Spleen (tissue), 11 donors: Measurements from ENCODE around the gene CYP21A2. TPM values are rescaled to one million over a fixed set of nuclear protein-coding genes. Genes with fewer than 3 reads are reported as not detected.

Experiments used
- DNase-seq: peaks from one replicate; pipeline ENCODE4 v3.0.0-alpha.2; 2020
- H3K27ac ChIP-seq, 8 donors: fragments of 200-600 bp; sonication (generic) in 7 of 8; 1 replicate in 4 of 8; 2 replicates in 4 of 8; pipeline versions ENCODE4 v1.5.0 to v1.8.0; 2016 to 2021; ENCODE audit warnings: inconsistent platforms in 4 of 8, mild to moderate bottlenecking in 4 of 8, moderate library complexity in 1 of 8
- H3K27me3 ChIP-seq, 7 donors: fragments of 200-600 bp; sonication (generic) in 6 of 7; replicated peaks in 1 of 7; 1 replicate in 4 of 7; 2 replicates in 3 of 7; pipeline versions ENCODE4 v1.5.0 to v1.8.0; 2016 to 2021; ENCODE audit warnings: inconsistent platforms in 3 of 7, mild to moderate bottlenecking in 1 of 7
- H3K36me3 ChIP-seq, 6 donors: fragments of 200-600 bp; sonication (generic) in 5 of 6; 1 replicate in 4 of 6; 2 replicates in 2 of 6; pipeline versions ENCODE4 v1.5.0 to v1.8.0; 2016 to 2021; ENCODE audit warnings: inconsistent platforms in 2 of 6
- H3K4me1 ChIP-seq, 6 donors: fragments of 200-600 bp; sonication (generic) in 5 of 6; 1 replicate in 3 of 6; 2 replicates in 3 of 6; pipeline versions ENCODE4 v1.5.0 to v1.8.0; 2016 to 2021; ENCODE audit warnings: inconsistent platforms in 3 of 6
- H3K4me3 ChIP-seq, 8 donors: fragments of 200-600 bp; sonication (generic) in 7 of 8; 1 replicate in 4 of 8; 2 replicates in 4 of 8; pipeline versions ENCODE4 v1.5.0 to v1.8.0; 2016 to 2021; ENCODE audit warnings: inconsistent platforms in 4 of 8, mild to moderate bottlenecking in 4 of 8, moderate library complexity in 2 of 8
- H3K9me3 ChIP-seq, 8 donors: fragments of 200-600 bp; sonication (generic) in 7 of 8; 1 replicate in 4 of 8; 2 replicates in 4 of 8; pipeline versions ENCODE4 v1.5.0 to v1.8.0; 2016 to 2021; ENCODE audit warnings: inconsistent platforms in 4 of 8
- POLR2A ChIP-seq, 3 donors: fragments of 450-650 bp; IDR thresholded peaks; one replicate each; pipeline ENCODE4 v1.5.1; 2017; ENCODE audit warnings: antibody characterized with exemption in 3 of 3, mild to moderate bottlenecking in 1 of 3
- POLR2AphosphoS5 ChIP-seq, 3 donors: sonication (generic); formaldehyde crosslinking; IDR thresholded peaks; one replicate each; pipeline ENCODE4 v1.5.1; 2017; ENCODE audit warnings: antibody characterized with exemption in 3 of 3
- WGBS, 5 donors: extraction: QIAGEN DNeasy Blood & Tissue Kit in 3 of 5; methylation state at CpG; one replicate each; pipeline versions ENCODE4 v1.1.5 to v1.1.7; 2013 to 2018; 5-methylcytosine and 5-hydroxymethylcytosine counted together
- intact Hi-C: fragments of 100-400 bp; cut with DNase I; formaldehyde crosslinking; loops from one replicate; pipeline ENCODE4 v1.15.0; 2023; ENCODE audit warnings: low total_unique reads
- polyA plus RNA-seq, 3 donors: library from polyadenylated mRNA; stranded (reverse); fragments of 200-250 nt; gene quantifications; one replicate each; pipeline ENCODE4 v1.2.1, GENCODE V29; 2013
- total RNA-seq, 7 donors: library from RNA; depleted of rRNA in 3 of 7; stranded (reverse); fragments of >200 nt in 3 of 7; fragmentation: NEBNext Ultra II Directional in 4 of 7; extraction: Animal tissue kit (Norgen Biotek cat#: 25700) in 4 of 7; gene quantifications; one replicate each; pipeline versions ENCODE4 v1.1.0 to v1.2.1, GENCODE V29; 2016 to 2021
- TF ChIP-seq, protein P1 (sequence below), 11 experiments: fragments of 200-600 bp in 7 of 11; fragments of 450-650 bp in 4 of 11; sonication (generic) in 4 of 11; IDR thresholded peaks in 8 of 11; conservative IDR thresholded peaks in 3 of 11; 1 replicate in 7 of 11; 2 replicates in 4 of 11; pipeline versions ENCODE4 v1.4.0 to v1.8.0; 2016 to 2021; ENCODE audit warnings: antibody characterized with exemption in 11 of 11, inconsistent platforms in 4 of 11, mild to moderate bottlenecking in 1 of 11
- donor health status: healthy with polysubstance abuse.
- donor health status: DM: no; HTN: no; CAD: no; lungs with moderate emphysema.
- donor health status: DM: no; HTN: no; CAD: no.
- donor health status: Bipolar disorder and iron deficiency.
- donor health status: healthy.
- donor health status: DM: no; HTN: no; CAD: no.
- donor health status: DM: yes; HTN: yes; CAD: no.

The CYP21A2 gene
- total and polyA plus RNA-seq, 10 donors: 0.97 to 14.3 (median 5.4) TPM

DNA sequence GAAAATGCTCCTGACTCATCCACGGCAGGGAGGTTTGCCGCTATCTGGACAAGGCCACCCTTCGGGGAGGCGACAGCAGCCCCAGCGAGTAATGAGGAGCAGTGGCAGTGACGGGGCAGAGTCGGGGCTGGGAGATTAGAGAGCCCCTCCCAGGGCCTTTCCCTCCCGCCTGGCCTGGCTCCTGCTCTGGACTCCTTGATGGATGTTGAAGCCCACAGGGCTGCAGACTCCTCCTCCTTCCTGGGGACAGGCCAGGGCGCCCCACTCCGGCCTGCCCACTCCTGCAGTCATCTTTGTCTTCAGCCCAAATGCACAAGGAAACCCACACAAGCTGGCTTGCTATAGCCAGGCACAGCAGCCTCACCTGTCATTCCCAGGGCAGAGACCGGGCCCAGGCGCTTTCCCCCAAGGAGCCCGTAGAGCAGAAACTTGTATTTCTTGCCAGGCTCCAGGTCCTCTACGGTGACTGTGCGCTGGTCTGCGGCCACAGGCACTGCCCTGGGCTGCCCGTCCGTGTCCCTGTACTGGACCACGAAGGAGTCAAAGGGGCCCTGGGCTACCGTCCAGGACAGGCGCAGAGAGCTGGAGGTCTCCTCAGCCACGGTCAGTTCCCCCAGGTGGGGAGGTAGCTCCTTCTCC lies 7.7 kb downstream of the CYP21A2 start:
- H3K4me3 ChIP-seq: no peak overlapping the region
- no peaks in the 10 kb centered on the region for H3K27me3 ChIP-seq
- H3K9me3 ChIP-seq: no peaks in the 10 kb centered on the region
- H3K36me3 ChIP-seq: peaks cover 0 to 5% (median 0%) of the 10 kb centered on the region in 6 donors
- intact Hi-C loops: no loop called here
- DNase-seq: peak; percentile 58
- peak overlapping the region in 2 of 8 donors; percentile 55 to 63 for H3K27ac ChIP-seq
- 69 to 93% (median 91%) methylated on average over 10 to 22 of the region's 22 CpGs for WGBS, 5 donors
- TF ChIP-seq POLR2A (IDR thresholded peaks at IDR 0.05) (no peak), POLR2AphosphoS5 (IDR thresholded peaks at IDR 0.05) (no peak)
- TF ChIP-seq, protein P1, sequence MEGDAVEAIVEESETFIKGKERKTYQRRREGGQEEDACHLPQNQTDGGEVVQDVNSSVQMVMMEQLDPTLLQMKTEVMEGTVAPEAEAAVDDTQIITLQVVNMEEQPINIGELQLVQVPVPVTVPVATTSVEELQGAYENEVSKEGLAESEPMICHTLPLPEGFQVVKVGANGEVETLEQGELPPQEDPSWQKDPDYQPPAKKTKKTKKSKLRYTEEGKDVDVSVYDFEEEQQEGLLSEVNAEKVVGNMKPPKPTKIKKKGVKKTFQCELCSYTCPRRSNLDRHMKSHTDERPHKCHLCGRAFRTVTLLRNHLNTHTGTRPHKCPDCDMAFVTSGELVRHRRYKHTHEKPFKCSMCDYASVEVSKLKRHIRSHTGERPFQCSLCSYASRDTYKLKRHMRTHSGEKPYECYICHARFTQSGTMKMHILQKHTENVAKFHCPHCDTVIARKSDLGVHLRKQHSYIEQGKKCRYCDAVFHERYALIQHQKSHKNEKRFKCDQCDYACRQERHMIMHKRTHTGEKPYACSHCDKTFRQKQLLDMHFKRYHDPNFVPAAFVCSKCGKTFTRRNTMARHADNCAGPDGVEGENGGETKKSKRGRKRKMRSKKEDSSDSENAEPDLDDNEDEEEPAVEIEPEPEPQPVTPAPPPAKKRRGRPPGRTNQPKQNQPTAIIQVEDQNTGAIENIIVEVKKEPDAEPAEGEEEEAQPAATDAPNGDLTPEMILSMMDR (IDR thresholded peaks at IDR 0.05 in 8 of 11, conservative IDR thresholded peaks at IDR 0.05 in 3 of 11): no peak
- peaks cover 0 to 30% (median 21%) of the 10 kb centered on the region in 6 donors for H3K4me1 ChIP-seq

DNA sequence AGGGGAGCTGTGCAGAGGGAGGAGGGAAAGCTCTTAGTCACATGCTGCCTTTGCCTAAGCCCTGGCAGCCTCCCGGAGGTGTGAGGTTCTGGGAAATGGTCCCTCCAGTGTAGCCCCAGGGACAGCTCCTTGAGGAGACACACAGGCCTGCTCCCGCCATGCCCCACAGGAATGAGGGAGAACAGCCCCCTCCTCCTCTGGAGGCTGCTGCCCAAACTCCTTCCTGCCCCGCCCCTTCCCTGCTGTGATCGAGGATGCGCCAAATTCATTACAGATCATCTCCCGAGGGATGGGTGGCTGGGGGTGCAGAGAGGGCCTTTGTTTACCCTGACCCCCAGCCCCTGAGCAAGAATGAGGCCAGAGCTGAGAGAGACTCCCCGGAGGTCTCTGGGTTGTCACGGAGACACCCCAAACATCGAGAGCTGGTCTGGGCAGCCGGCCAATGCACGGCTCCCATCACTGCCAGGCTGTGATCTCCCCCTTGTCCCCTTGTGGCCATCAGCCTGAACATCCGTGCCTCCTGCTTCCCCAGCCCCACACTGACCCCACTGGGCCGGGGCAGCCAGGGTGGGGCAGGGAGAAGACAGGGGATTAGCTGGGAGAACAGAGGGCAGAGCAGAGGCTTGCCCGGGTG lies 8.4 kb downstream of the CYP21A2 start:
- Histone ChIP-seq H3K4me1 (peaks cover 0 to 30% (median 21%) of the 10 kb centered on the region in 6 donors), H3K27ac (peak overlapping the region in 4 of 8 donors; percentile 12 to 63 (median 42)), H3K9me3 (no peaks in the 10 kb centered on the region), H3K27me3 (no peaks in the 10 kb centered on the region), H3K36me3 (peaks cover 0 to 6% (median 0%) of the 10 kb centered on the region in 6 donors), H3K4me3 (no peak overlapping the region)
- TF ChIP-seq POLR2AphosphoS5 (IDR thresholded peaks at IDR 0.05): peak in 1 of 3 donors; percentile 29
- TF ChIP-seq POLR2A (IDR thresholded peaks at IDR 0.05): no peak
- intact Hi-C loops: no loop called here
- peak; percentile 70 for DNase-seq
- WGBS, 5 donors: 50 to 73% (median 61%) methylated on average over 13 to 14 of the region's 14 CpGs

DNA sequence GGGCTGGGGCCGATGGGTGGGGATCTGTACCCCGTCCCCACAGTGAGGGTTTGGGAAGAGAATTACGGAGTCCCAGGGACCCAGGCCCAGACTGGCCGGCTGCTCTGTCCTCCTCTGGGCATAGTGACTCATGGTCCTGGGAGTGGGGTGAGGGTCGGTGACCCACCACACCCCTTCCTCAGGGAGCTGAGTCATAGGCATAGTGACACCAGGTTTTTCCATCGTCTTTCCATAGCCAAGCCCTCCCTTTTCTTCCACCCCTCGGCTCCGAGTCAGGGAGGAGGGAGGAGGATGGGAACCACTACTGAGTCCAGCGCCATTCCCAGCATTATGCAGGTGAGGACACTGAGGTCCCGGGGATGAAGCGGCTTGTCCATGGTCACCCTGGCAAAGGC lies 8.9 kb downstream of the CYP21A2 start:
- no peak for DNase-seq
- Histone ChIP-seq H3K27ac (peak overlapping the region in 4 of 8 donors; percentile 12 to 67 (median 46)), H3K36me3 (peaks cover 0 to 10% (median 0%) of the 10 kb centered on the region in 6 donors), H3K27me3 (no peaks in the 10 kb centered on the region), H3K4me3 (no peak overlapping the region), H3K9me3 (no peaks in the 10 kb centered on the region), H3K4me1 (peaks cover 0 to 30% (median 21%) of the 10 kb centered on the region in 6 donors)
- intact Hi-C loops: no loop called here
- TF ChIP-seq, protein P1 (IDR thresholded peaks at IDR 0.05 in 8 of 11, conservative IDR thresholded peaks at IDR 0.05 in 3 of 11): no peak
- no peak for TF ChIP-seq POLR2A (IDR thresholded peaks at IDR 0.05)
- peak in 2 of 3 donors; percentile 4 to 36 for TF ChIP-seq POLR2AphosphoS5 (IDR thresholded peaks at IDR 0.05)
- 71 to 88% (median 78%) methylated on average over 6 to 11 of the region's 11 CpGs for WGBS, 5 donors

DNA sequence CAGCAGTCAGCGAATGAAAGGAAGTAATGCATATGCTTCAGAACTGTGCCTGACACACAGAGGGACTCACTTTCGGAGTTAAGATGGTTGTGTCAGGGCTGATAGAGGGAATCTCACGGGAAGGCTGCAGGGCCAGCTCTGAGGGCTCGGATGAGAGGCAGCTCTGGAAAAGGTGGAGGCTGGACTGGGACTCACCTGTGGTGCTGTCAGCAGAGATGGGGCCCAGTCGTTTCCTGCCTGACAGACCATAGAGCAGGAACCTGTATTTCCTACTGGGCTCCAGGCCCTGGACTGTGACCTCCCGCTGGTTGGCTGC lies 9.3 kb downstream of the CYP21A2 start:
- Histone ChIP-seq H3K9me3 (no peaks in the 10 kb centered on the region), H3K36me3 (peaks cover 0 to 12% (median 0%) of the 10 kb centered on the region in 6 donors), H3K4me3 (no peak overlapping the region), H3K27ac (peak overlapping the region in 3 of 8 donors; percentile 60 to 67 (median 63)), H3K27me3 (no peaks in the 10 kb centered on the region), H3K4me1 (peaks cover 0 to 30% (median 21%) of the 10 kb centered on the region in 6 donors)
- intact Hi-C loops: no loop called here
- 71 to 89% (median 76%) methylated on average over 5 to 6 of the region's 6 CpGs for WGBS, 5 donors
- TF ChIP-seq POLR2A (IDR thresholded peaks at IDR 0.05) (no peak), POLR2AphosphoS5 (IDR thresholded peaks at IDR 0.05) (no peak)
- TF ChIP-seq, protein P1 (IDR thresholded peaks at IDR 0.05 in 8 of 11, conservative IDR thresholded peaks at IDR 0.05 in 3 of 11): no peak
- DNase-seq: no peak
